OCI-LY3 (cell line): ENCODE data around the gene GALNT18.

Experiments used
- H2AFZ ChIP-seq: fragments of 200-600, 300-600 bp; shearing (Covaris generic); 2 replicates; pipeline ENCODE4 v1.6.0; 2014; ENCODE audit warnings: antibody characterized with exemption, low read depth, low read length
- H3K27ac ChIP-seq: fragments of 200-600, 300-600 bp; sonication (generic); 2 replicates; pipeline ENCODE4 v1.5.1; 2014; ENCODE audit warnings: mild to moderate bottlenecking, low read length, moderate library complexity, mixed read lengths
- H3K27me3 ChIP-seq: fragments of 200-600, 300-600 bp; sonication (generic); 2 replicates; pipeline ENCODE4 v1.6.1; 2014; ENCODE audit warnings: low read depth, low read length, mixed read lengths
- H3K36me3 ChIP-seq: fragments of 200-600, 300-600 bp; sonication (generic); replicated peaks from 2 replicates; pipeline ENCODE3; 2014; ENCODE audit warnings: low read depth, low read length, mixed read lengths
- H3K4me1 ChIP-seq: fragments of 300-600, 200-600 bp; sonication (generic); 2 replicates; pipeline ENCODE4 v1.6.1; 2014; ENCODE audit warnings: low read length, mixed read lengths
- H3K4me2 ChIP-seq: fragments of 200-600, 300-600 bp; sonication (generic); 2 replicates; pipeline ENCODE4 v1.6.1; 2014; ENCODE audit warnings: low read length, mixed read lengths
- H3K4me3 ChIP-seq: fragments of 300-600, 200-600 bp; sonication (generic); 2 replicates; pipeline ENCODE4 v1.5.1; 2014; ENCODE audit warnings: antibody characterized with exemption, mild to moderate bottlenecking, low read length, moderate library complexity
- H3K79me2 ChIP-seq: fragments of 300-600, 200-600 bp; shearing (Covaris generic); 2 replicates; pipeline ENCODE4 v1.6.1; 2014; ENCODE audit warnings: mild to moderate bottlenecking, low read length, mixed read lengths
- H3K9ac ChIP-seq: fragments of 300-600, 200-600 bp; shearing (Covaris generic); 2 replicates; pipeline ENCODE4 v1.6.0; 2014; ENCODE audit warnings: mild to moderate bottlenecking, low read length, moderate library complexity
- H3K9me3 ChIP-seq: fragments of 200-600, 300-600 bp; shearing (Covaris generic); 2 replicates; pipeline ENCODE4 v1.6.1; 2014; ENCODE audit warnings: low read length, mixed read lengths; ENCODE audit not compliant: insufficient read depth
- H4K20me1 ChIP-seq: fragments of 200-600, 300-600 bp; sonication (generic); 2 replicates; pipeline ENCODE4 v1.6.1; 2016; ENCODE audit warnings: low read length, mixed read lengths; ENCODE audit not compliant: insufficient read depth
- EZH2phosphoT487 ChIP-seq: fragments of 200-600 bp; shearing (Covaris generic); IDR thresholded peaks from 2 replicates; pipeline ENCODE4 v1.6.1; 2018; ENCODE audit warnings: antibody characterized with exemption, mixed run types, low read depth
- TF ChIP-seq, protein P1 (sequence below): fragments of 200-600, 300-600 bp; sonication (generic); IDR thresholded peaks from 2 replicates; pipeline ENCODE4 v1.5.1; 2014; ENCODE audit warnings: antibody characterized with exemption, low read length, low read depth

Gene GALNT18

DNA sequence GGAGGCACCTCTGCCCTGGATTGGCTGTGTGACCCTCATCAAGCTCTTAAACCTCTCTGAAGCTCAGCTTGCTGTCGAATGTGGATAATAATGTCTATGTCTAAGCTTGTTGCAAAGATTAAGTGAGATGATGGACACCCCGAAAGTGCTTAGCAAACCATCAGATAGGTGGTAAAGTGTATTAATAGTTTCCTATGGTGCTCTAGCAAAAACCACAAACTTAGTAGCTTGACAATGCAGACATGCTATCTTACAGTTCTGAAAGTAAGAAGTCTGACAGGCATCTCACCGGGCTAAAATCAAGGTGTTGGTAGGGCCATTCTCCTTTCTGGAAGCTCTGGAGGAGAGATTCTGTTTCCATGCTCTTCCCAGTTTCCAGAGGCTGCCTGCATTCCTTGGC, 162.2 kb downstream of the GALNT18 start:
- H3K9me3 ChIP-seq = no peaks in the 10 kb centered on the region
- H2AFZ ChIP-seq = no peak overlapping the region
- no peaks in the 10 kb centered on the region for H3K36me3 ChIP-seq
- TF ChIP-seq, protein P1, sequence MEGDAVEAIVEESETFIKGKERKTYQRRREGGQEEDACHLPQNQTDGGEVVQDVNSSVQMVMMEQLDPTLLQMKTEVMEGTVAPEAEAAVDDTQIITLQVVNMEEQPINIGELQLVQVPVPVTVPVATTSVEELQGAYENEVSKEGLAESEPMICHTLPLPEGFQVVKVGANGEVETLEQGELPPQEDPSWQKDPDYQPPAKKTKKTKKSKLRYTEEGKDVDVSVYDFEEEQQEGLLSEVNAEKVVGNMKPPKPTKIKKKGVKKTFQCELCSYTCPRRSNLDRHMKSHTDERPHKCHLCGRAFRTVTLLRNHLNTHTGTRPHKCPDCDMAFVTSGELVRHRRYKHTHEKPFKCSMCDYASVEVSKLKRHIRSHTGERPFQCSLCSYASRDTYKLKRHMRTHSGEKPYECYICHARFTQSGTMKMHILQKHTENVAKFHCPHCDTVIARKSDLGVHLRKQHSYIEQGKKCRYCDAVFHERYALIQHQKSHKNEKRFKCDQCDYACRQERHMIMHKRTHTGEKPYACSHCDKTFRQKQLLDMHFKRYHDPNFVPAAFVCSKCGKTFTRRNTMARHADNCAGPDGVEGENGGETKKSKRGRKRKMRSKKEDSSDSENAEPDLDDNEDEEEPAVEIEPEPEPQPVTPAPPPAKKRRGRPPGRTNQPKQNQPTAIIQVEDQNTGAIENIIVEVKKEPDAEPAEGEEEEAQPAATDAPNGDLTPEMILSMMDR = no peak
- TF ChIP-seq EZH2phosphoT487 = no peak
- H4K20me1 ChIP-seq = no peaks in the 10 kb centered on the region
- H3K9ac ChIP-seq = no peak overlapping the region
- no peaks in the 10 kb centered on the region for H3K79me2 ChIP-seq
- H3K4me1 ChIP-seq = no peaks in the 10 kb centered on the region
- peaks cover 3% of the 10 kb centered on the region; the same call in 1 of the 2 replicates for H3K27me3 ChIP-seq
- no peak overlapping the region for H3K4me3 ChIP-seq
- no peak overlapping the region for H3K27ac ChIP-seq
- H3K4me2 ChIP-seq = no peak overlapping the region

- TF ChIP-seq, protein P1 = no peak
- no peak for TF ChIP-seq EZH2phosphoT487
- H3K79me2 ChIP-seq = no peaks in the 10 kb centered on the region
- H3K27ac ChIP-seq = no peak overlapping the region
- H3K4me3 ChIP-seq = no peak overlapping the region
- no peaks in the 10 kb centered on the region for H3K9me3 ChIP-seq
- no peaks in the 10 kb centered on the region for H3K4me1 ChIP-seq
- no peaks in the 10 kb centered on the region for H4K20me1 ChIP-seq
- peaks cover 3% of the 10 kb centered on the region; the same call in 1 of the 2 replicates for H3K27me3 ChIP-seq
- no peak overlapping the region for H3K9ac ChIP-seq
- H3K36me3 ChIP-seq = no peaks in the 10 kb centered on the region
- no peak overlapping the region for H2AFZ ChIP-seq
- no peak overlapping the region for H3K4me2 ChIP-seq
Observed at GRCh38 chr11:11458485-11458884, 163.3 kb downstream of the GALNT18 start.

GRCh38 chr11:11458001-11458400, 163.8 kb downstream of the GALNT18 start:
- TF ChIP-seq EZH2phosphoT487 = no peak
- TF ChIP-seq, protein P1 = no peak
- no peak overlapping the region for H3K4me2 ChIP-seq
- H3K4me1 ChIP-seq = no peaks in the 10 kb centered on the region
- H3K27me3 ChIP-seq = peaks cover 3% of the 10 kb centered on the region; the same call in 1 of the 2 replicates
- no peaks in the 10 kb centered on the region for H3K79me2 ChIP-seq
- no peak overlapping the region for H2AFZ ChIP-seq
- H3K9me3 ChIP-seq = no peaks in the 10 kb centered on the region
- no peak overlapping the region for H3K27ac ChIP-seq
- no peak overlapping the region for H3K4me3 ChIP-seq
- H3K9ac ChIP-seq = no peak overlapping the region
- H3K36me3 ChIP-seq = no peaks in the 10 kb centered on the region
- H4K20me1 ChIP-seq = no peaks in the 10 kb centered on the region

GRCh38 chr11:11456866-11457265, 164.9 kb downstream of the GALNT18 start:
- no peak overlapping the region for H2AFZ ChIP-seq
- H3K4me2 ChIP-seq = no peak overlapping the region
- peaks cover 3% of the 10 kb centered on the region; the same call in 1 of the 2 replicates for H3K27me3 ChIP-seq
- H4K20me1 ChIP-seq = no peaks in the 10 kb centered on the region
- peaks cover 4% of the 10 kb centered on the region for H3K4me1 ChIP-seq
- H3K79me2 ChIP-seq = no peaks in the 10 kb centered on the region
- no peaks in the 10 kb centered on the region for H3K36me3 ChIP-seq
- no peak overlapping the region for H3K4me3 ChIP-seq
- no peak for TF ChIP-seq EZH2phosphoT487
- TF ChIP-seq, protein P1 = no peak
- no peaks in the 10 kb centered on the region for H3K9me3 ChIP-seq
- H3K27ac ChIP-seq = no peak overlapping the region
- H3K9ac ChIP-seq = no peak overlapping the region
